Stimulated activated CD8-positive, alpha-beta memory T cell treated with anti-CD3 and anti-CD28 coated beads, Interleukin-4, amount 100 ng/mL, for 4 hours (primary cell): ENCODE measurements around the gene EPHB4.
"Not testable (repeated sequence)": the region's sequence is repeated elsewhere in the genome, so short reads cannot be mapped to it uniquely, and the experiment has no call there.

Experiments
- DNase-seq, 2 donors: peaks; one replicate each; pipeline ENCODE4 v3.0.0-alpha.2; 2020; ENCODE audit warnings: low read depth in 2 of 2, low spot score in 1 of 2

Gene EPHB4

DNA sequence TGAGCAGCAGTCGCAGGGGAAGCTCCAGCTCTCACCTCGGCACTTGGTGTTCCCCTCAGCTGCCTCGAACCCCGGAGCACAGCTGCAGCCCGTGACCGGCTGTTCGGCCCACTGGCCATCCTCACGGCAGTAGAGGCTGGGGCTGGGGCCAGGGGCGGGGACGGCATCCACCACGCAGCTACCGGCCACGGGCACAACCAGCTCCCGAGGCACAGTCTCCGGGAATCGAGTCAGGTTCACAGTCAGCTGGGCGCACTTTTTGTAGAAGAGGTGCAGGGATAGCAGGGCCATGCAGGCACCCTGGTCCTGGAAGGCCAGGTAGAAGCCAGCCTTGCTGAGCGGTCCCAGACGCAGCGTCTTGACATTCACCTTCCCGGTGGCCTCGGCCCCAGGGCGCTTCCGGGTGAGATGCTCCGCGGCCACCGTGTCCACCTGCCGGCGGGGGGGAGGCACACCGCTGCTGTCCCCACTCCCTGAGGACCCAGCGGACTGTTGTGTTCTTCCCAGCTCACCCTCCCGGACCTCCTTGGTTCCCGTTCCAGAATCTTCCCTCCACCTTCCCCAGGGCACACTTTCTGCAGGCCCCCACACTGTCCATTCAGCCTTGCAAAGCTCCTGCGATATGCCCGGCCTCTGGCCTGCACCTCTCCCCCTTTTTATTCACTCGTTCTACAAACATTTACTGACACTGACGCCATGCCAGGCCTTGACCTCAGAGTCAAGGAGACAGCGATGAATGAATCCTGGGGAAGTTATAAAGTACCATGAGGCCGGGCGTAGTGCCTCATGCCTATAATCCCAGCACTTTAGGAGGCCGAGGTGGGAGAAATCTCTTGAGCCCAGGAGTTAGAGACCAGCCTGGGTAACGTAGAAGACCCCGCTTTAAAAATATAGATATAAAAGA is 4.8 kb downstream of the EPHB4 start:
- no peak for DNase-seq

DNA sequence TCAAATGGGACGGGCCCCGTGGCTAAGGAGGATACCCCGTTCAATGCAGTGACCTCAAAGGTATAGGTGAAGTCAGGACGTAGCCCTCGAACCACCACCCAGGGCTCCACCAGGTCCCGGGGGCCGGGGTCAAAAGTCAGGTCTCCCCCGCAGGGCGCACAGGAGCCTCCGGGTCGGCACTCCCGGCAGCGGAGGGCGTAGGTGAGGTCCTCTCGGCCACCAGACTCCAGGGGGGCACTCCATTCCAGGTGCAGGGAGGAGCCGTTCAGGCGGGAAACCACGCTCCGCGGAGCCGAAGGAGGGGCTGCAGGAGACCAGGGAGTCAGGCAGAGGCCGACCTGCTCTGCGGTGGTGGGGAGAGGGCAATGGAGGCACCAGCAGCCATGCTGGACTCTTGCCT is 7.7 kb downstream of the EPHB4 start:
- DNase-seq: no peak

DNA sequence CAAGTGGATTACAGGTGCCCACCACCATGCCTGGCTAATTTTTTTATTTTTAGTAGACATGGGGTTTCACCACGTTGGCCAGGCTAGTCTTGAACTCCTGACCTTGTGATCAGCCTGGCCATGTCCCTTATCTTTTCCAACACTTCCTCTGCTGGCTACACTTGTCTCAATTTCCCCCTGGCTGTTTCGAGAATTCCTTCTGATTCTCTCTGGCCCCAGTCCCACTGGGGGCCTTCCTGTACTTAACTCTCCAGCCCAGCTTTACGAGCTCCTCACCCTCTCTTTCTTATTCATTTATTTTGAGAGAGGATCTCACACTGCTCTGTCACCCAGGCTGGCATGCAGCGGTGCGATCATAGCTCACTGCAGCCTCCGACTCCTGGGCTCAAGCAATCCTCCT is 8.5 kb downstream of the EPHB4 start:
- DNase-seq: no peak

DNA sequence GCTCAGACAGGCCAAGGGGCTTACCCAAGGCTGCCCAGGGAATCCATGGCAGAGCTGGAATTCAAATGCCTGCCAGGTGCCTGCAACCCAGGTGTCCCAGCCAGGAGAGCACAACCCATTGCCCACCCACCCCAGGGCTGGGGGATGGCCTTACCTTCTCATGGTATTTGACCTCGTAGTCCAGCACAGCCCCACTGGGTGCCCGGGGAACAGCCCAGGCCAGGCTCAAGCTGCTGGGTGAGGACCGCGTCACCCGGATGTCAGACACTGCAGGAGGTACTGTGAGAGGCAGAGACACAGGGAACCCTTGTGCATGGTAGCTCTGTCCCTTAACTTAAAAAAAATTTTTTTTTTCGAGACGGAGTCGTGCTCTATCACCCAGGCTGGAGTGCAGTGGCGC is 9.0 kb downstream of the EPHB4 start:
- DNase-seq: no peak

DNA sequence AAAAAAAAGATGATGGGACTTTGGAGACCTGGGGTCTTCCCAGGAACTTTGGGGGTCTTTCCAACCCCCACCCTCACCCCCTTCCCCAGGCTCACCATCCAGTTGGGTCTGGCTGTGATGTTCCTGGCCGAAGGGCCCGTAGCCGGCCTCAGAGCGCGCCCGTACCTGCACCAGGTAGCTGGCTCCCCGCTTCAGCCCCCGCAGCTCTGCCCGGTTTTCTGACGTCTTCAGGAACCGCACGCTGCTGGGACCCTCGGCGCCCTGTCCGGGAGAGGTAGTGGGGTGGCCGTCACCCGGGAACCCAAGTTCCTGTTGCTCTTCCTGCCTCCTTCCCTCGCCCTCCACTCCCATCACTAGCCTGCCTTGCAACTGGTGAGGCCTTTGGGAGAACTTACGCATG is 10.2 kb downstream of the EPHB4 start:
- DNase-seq: no peak

DNA sequence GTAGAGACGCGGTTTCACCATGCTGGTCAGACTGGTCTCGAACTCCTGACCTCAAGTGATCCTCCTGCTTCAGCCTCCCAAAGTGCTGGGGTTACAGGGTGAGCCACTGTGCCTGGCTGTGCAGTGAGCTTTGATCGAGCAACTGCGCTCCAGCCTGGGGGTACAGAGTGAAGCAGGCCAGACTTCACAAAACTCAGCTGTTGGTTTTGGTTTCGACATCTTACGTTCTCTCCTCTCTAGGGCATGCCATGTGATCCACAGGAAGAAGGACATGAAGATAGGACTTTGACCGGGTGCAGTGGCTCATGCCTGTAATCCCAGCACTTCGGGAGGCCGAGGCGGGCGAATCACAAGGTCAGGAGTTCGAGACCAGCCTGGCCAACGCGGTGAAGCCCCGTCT is 10.8 kb downstream of the EPHB4 start:
- DNase-seq: not testable (repeated sequence)

DNA sequence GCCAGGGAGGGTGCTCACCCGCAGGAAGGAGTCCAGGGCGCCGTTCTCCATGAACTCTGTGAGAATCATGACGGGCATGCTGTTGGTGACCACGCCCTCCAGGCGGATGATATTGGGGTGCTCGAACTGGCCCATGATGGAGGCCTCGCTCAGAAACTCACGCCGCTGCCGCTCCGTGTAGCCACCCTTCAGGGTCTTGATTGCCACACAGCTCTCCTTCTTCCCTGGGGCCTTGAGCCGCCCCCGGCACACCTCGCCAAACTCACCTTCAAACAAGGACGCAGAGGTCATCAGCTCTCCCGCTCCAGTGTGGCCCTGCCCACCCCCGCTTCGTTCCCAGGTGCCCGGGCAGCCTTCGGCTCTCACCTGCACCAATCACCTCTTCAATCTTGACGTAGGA is 14.6 kb downstream of the EPHB4 start:
- DNase-seq: no peak

DNA sequence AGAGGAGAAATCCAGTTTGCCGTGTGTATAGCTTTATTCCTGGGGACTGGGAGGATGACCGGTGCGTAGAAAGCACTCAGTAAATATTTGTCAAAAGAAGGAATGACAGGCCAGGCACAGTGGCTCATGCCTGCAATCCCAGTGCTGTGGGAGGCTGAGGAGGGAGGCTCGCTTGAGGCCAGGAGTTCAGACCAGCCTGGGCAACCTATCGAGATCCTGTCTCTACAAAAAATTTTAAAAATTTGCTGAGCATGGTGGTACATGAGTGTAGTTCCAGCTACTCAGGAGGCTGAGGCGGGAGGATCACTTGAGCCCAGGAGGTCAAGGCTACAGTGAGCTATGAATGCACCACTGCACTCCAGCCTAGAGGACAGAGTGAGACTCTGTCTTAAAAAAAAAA is 15.8 kb downstream of the EPHB4 start:
- no peak for DNase-seq

DNA sequence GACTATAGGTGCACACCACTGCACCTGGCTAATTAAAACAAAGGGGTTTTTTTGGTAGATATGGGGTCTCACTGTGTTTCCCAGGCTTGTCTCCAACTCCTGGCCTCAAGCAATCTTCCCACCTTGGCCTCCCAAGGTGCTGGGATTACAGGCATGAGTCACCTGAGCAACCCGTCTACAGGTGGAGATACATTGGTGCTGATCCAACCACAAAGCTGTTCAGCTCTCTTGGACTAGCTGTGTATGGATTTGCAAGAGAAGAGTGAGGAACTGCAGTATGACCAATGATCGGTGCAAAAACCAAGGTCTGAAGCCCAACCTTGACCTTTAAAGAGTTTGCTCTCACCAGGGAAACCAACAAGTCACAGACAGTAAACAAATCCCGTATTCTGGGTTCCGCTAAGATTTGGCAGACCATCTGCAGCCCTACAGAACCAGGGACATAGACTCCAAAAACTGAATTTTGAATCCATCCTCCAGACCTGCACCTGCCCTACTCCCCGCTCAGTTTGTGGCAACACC is 18.9 kb downstream of the EPHB4 start:
- no peak for DNase-seq

DNA sequence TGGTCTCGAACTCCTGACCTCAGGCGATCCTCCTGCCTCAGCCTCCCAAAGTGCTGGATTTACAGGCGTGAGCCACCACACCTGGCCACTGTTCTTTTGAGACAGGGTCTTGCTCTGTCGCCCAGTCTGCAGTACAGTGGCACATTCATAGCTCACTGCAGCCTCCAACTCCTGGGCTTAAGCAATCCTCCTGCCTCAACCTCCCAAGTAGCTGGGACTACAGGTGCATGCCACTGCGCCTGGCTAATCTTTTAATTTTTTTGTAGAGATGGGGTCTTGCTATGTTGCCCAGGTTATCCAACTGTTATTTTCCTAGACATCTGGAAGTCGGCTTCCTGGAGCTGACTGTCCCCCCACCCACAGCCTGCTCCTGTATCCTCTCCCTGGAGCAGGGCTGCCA is 20.4 kb downstream of the EPHB4 start:
- not testable (repeated sequence) for DNase-seq

DNA sequence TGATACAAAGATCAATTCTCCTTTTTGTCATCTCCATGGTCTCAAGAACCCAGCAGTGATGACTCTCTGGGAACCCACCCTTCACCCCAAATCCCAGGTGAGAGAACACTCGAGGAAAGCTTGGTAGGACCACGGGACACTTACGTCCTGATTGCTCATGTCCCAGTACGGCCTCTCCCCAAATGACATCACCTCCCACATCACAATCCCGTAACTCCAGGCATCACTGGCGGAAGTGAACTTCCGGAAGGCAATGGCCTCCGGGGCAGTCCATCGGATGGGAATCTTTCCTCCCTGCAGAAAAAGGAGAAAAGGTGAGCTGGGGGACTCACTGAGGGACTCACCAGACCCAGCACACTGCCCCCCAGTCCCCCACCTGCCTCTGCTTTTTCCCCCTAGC is 21.0 kb downstream of the EPHB4 start:
- DNase-seq: no peak

DNA sequence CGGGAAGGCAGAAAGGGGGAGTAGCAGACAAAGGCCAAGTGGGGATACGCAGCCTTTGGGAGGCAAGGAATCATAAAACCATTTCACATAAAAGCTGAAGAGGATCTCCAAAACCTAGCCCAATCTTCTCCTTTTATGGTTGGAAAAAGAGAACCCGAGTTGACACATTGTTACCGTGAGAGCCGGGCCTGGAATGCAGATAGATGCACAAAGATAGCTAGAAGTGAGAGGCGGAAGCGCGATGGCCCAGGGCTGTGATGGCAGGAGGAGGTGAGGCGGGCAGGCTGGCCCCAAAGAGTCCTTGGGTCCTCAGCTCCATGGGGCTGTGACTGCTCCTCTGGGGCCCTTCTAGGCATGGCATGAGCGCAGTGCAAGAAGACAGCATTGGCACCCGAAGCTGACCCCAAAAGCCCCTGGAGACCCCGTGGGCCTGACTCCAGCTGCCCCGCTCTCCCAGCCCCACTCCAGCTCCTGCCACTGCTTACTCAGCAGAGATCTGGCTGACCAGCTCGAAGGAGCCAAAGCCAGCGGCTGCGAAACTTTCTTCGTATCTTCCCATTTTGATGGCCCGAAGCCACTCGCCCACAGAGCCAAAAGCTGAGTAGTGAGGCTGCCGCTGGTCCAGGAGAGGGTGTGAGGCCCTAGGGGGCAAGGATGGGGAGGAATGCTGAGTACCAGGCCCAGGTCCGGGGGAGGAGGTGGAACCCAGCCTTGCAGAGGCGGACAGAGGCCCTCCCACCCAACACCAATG is 22.5 kb downstream of the EPHB4 start:
- DNase-seq: no peak

DNA sequence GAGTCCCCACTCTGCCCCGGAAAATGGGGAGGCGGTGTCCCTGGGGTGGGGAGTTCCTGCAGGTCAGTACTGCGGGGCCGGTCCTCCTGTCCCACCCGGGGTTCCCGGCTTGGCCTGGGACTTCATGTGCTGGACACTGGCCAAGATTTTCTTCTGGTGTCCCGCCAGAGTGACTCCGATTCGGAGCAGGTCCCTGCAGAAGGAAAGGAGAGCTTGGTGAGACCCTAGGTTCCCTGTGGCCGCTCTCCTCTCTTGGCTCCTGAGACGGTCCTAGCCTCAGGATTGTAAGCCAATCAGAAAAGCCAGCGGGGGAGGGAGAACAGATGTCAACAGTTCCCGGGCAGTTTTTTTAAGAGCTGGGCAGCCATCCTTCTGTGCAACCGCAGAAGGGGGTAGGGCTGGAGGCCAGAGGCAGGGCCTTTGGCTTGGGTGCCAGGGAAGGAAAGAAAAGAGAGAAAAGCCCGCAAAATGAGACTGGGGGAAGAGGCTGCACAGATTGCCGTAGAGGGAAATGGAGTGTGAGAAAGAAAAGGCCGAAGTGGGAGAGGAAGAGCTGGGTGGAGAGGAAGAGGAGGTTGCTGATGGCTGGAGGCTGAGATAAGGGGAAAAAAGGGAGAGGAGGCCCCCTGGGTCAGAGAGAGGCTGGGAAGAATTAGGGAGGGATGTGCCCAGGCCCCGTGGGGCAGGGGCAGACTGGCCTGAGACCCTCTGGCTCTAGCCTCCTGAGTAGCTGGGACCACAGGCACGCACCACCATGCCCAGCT is 23.7 kb downstream of the EPHB4 start:
- DNase-seq: no peak

DNA sequence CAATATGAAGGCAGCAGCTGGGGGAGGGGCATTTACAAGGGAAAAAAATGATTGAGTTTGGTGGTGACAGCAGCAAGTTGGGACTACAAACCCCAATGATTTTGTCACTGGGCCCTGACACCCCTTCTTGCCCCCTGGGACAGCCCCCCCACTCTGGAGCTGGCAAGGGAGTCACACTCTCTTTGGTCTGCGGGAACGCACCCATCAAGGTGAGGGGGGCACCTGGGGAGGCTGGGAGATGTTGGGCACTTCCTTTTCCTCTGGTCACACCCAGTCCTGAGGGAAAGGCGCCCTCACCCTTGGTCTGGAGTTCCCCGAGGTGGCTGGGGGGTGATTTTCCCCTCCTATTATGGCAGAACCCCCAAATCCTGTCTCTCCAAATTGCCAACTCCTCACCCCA is 24.4 kb downstream of the EPHB4 start:
- no peak for DNase-seq

DNA sequence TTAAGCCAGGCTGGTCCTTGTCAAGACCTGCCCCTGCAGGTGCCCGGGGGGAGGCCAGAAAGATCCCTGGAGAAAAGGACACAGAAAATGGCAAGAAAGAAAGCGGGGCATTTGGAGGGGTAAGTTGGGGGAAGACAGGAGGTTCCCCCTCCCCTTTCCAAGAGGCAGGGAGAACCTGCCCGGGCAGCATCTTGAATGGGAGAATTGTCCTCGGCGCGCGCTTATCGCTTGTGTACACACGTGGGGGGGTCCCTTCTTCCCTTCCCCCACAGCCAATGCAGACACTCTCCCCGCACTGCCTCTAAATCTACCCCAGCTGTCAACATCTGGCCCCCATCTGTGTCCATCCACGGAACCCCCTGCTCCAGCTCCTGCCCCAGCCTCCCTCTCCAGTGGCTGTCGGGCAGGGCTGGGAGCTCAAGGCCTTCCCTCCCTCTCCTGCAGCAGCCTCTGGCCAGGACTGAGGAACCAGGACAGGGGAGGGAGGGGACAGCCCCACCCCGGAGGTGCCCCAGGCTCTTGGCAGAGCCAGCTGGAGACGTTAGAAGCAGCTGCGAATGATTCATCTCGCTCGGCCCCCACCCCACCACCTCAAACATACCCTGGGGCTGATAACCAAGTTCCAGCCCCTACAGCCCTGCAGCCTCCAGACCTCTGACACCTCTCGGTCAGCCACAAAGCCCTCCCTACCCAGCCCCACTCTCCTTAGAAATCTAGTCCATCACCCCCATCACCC is 25.3 kb downstream of the EPHB4 start:
- no peak for DNase-seq

DNA sequence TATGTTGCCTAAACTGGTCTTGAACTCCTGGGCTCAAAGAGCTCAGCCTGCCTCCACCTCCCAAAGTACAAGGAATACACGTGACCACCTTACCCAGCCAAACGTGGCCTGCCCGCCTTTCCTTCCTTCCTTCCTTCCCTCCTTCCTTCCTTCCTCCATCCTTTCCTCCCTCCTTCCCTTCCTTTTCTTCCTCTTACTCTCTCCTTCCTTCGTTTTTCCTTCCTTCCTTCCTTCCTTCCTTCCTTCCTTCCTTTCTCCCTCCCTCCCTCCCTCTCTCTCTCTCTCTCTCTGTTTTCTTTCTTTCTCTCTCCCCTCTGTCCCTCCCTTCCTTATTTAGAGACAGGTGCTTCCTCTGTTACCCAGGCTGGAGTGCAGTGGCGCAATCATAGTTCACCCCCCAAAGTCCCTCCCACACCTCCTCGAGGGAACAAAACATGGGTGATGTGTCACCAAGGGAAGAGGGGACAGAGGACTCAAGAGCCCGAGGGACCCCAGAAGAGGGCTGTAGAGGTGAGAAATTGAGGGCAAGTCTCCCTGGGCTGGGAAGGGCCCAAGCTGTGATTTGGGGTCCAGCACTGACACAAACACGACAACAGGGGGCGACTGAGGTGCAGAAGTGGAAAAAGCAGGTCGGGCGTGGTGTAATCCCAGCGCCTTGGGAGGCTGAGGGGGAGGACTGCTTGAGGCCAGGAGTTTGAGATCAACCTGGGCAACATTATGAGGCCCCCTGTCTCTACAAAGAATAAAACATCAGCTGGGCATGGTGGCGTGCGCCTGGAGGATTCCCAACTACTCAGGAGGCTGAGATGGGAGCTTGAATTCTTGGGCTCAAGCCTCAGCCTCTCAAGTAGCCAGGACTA is 28.1 kb downstream of the EPHB4 start:
- peak in 1 of 2 donors; percentile 14 for DNase-seq

DNA sequence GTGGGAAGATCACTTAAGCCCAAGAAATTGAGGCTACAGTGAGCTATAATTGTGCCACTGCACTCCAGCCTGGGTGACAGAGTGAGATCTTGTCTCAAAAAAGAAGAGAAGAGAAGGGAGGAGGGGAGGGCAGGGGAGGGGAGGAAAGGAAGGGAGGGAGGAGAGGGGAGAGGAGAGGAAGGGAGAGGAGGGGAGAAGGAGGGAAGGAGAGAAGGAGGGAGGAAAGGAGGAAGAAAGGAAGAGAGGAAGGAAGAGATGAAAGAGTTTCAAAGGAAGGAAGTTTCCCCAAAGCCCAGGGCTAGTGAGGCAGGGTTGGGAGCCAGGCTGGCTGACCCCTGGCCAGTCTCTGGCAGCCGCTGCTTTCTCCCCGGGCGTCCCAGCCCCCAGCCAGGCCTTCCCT is 32.6 kb downstream of the EPHB4 start:
- no peak for DNase-seq

DNA sequence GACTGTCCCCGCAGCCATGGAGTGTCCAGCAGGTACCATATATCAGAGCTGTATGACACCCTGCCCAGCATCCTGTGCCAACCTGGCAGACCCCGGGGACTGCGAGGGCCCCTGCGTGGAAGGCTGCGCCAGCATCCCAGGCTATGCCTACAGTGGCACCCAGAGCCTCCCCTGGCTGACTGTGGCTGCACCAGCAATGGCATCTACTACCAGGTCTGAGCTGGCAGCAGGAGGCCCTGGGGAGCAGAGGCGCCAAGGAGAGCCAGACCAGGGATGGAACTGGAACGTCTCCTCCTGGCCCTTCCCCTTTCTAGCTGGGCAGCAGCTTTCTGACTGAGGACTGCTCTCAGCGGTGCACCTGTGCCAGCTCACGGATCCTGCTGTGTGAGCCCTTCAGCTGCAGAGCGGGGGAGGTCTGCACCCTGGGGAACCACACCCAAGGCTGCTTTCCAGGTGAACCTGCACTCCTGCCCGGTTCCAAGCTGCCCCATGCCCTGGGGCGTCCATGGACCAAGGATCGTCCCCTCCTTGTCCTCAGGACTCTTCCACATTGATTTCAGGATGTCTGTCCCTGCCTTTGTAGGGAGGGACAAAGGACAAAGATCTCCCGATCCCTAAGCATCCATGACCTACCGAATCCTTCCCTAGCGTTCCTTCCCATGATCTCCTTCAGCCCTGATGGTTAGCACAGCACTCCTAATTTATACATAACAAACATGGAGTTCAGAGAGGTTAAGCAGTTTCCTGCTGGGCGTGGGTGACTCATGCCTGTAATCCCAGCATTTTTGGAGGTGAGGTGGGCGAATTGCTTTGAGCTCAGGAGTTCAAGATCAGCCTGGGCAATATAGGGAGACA is 33.3 kb downstream of the EPHB4 start:
- no peak for DNase-seq
